HEK293 (cell line): ENCODE measurements around the gene CHRDL1.

Experiments used
- CTCF ChIA-PET: fragments of 350-600 bp; formaldehyde crosslinking; extraction: SDS; loops from one replicate; lab custom pipeline; 2021; ENCODE audit warnings: antibody characterized with exemption; lab: Yijun Ruan, JAX
- POLR2A ChIA-PET: fragments of 300-600 bp; formaldehyde crosslinking; extraction: SDS; loops from one replicate; lab custom pipeline; 2020; ENCODE audit warnings: antibody characterized with exemption, inconsistent platforms; lab: Yijun Ruan, JAX
- H3K27ac ChIP-seq: fragments of 200-500 bp; sonication (Bioruptor generic); 2 replicates; pipeline ENCODE4 v1.5.1; 2014; ENCODE audit warnings: low read depth, low read length, control low read depth, inconsistent platforms; ENCODE audit errors: extremely low read depth
- H3K36me3 ChIP-seq, 2 experiments: fragments of 200-500 bp in 1 of 2; sonication (Bioruptor generic) in 1 of 2; 1 replicate in 1 of 2; 2 replicates in 1 of 2; pipeline ENCODE4 v1.5.1; 2014 to 2017; ENCODE audit warnings: inconsistent platforms in 2 of 2, low read length in 2 of 2; ENCODE audit not compliant: control insufficient read depth in 2 of 2, insufficient read depth in 1 of 2
- H3K4me1 ChIP-seq: fragments of 200-500 bp; sonication (Bioruptor generic); 2 replicates; pipeline ENCODE4 v1.5.1; 2014; ENCODE audit warnings: mild to moderate bottlenecking, low read length, inconsistent platforms; ENCODE audit not compliant: control insufficient read depth, insufficient read depth
- H3K4me3 ChIP-seq: 2 replicates; pipeline ENCODE4 v1.5.1; 2011; ENCODE audit warnings: low read depth, mild to moderate bottlenecking, control low read depth, low read length, moderate library complexity
- H3K9me3 ChIP-seq: fragments of 200-500 bp; sonication (Bioruptor generic); 2 replicates; pipeline ENCODE4 v1.5.1; 2014; ENCODE audit warnings: low read depth, low read length, inconsistent platforms; ENCODE audit not compliant: control insufficient read depth, insufficient read depth
- GFI1B ChIP-seq: fragments of 450-650 bp; formaldehyde crosslinking; IDR thresholded peaks from 2 replicates; pipeline ENCODE4 v1.5.1; 2016; ENCODE audit warnings: missing biosample characterization, missing genetic modification characterization
- IKZF3 ChIP-seq: fragments of 450-650 bp; IDR thresholded peaks from 2 replicates; pipeline ENCODE4 v1.5.0; 2018; ENCODE audit warnings: missing biosample characterization, mild to moderate bottlenecking, missing genetic modification characterization, moderate library complexity
- KLF9 ChIP-seq: fragments of 450-650 bp; formaldehyde crosslinking; IDR thresholded peaks from 2 replicates; pipeline ENCODE4 v1.5.1; 2016; ENCODE audit warnings: missing biosample characterization, missing genetic modification characterization, low read depth
- MZF1 ChIP-seq: fragments of 450-650 bp; formaldehyde crosslinking; IDR thresholded peaks from 2 replicates; pipeline ENCODE4 v1.5.1; 2017; ENCODE audit warnings: missing biosample characterization, missing genetic modification characterization, borderline replicate concordance
- OSR2 ChIP-seq: fragments of 450-650 bp; formaldehyde crosslinking; IDR thresholded peaks from 2 replicates; pipeline ENCODE4 v1.5.1; 2016; ENCODE audit warnings: missing biosample characterization, missing genetic modification characterization
- PBX3 ChIP-seq: sonication (generic); formaldehyde crosslinking; IDR thresholded peaks from 2 replicates; pipeline ENCODE4 v1.8.1; 2022; ENCODE audit warnings: mild to moderate bottlenecking, moderate library complexity, missing genetic modification reagents
- ZBTB10 ChIP-seq: fragments of 450-650 bp; formaldehyde crosslinking; IDR thresholded peaks from 2 replicates; pipeline ENCODE4 v1.5.1; 2016; ENCODE audit warnings: missing biosample characterization, missing genetic modification characterization
- ZBTB44 ChIP-seq: fragments of 450-650 bp; IDR thresholded peaks from 2 replicates; pipeline ENCODE4 v1.5.1; 2018; ENCODE audit warnings: missing biosample characterization, mild to moderate bottlenecking, missing genetic modification characterization
- ZNF132 ChIP-seq: fragments of 450-650 bp; formaldehyde crosslinking; IDR thresholded peaks from 2 replicates; pipeline ENCODE4 v1.5.1; 2017; ENCODE audit warnings: missing biosample characterization, missing genetic modification characterization, borderline replicate concordance
- ZNF274 ChIP-seq, 2 experiments: fragments of 200-500 bp in 1 of 2; fragments of 450-650 bp in 1 of 2; sonication (Bioruptor generic) in 1 of 2; formaldehyde crosslinking in 1 of 2; IDR thresholded peaks; 2 replicates each; pipeline versions ENCODE4 v1.5.1 to v1.6.1; 2014 to 2016; ENCODE audit warnings: borderline replicate concordance in 1 of 2, inconsistent platforms in 1 of 2, low read length in 1 of 2, missing biosample characterization in 1 of 2, missing genetic modification characterization in 1 of 2
- ZNF292 ChIP-seq: fragments of 450-650 bp; formaldehyde crosslinking; IDR thresholded peaks from 2 replicates; pipeline ENCODE4 v1.5.1; 2016; ENCODE audit warnings: low read depth, missing biosample characterization, missing genetic modification characterization, borderline replicate concordance
- ZNF394 ChIP-seq: fragments of 450-650 bp; formaldehyde crosslinking; IDR thresholded peaks from 2 replicates; pipeline ENCODE4 v1.5.1; 2016; ENCODE audit warnings: missing biosample characterization, missing genetic modification characterization, mild to moderate bottlenecking, moderate library complexity, borderline replicate concordance
- ZNF404 ChIP-seq: fragments of 450-650 bp; formaldehyde crosslinking; IDR thresholded peaks from 2 replicates; pipeline ENCODE4 v1.5.1; 2017; ENCODE audit warnings: missing biosample characterization, missing genetic modification characterization
- ZNF510 ChIP-seq: fragments of 450-650 bp; formaldehyde crosslinking; IDR thresholded peaks from 2 replicates; pipeline ENCODE4 v1.5.1; 2018; ENCODE audit warnings: mild to moderate bottlenecking, missing genetic modification characterization, missing biosample characterization; ENCODE audit not compliant: insufficient replicate concordance
- ZNF530 ChIP-seq: fragments of 450-650 bp; formaldehyde crosslinking; IDR thresholded peaks from 2 replicates; pipeline ENCODE4 v1.5.1; 2016; ENCODE audit warnings: low read depth, missing biosample characterization, missing genetic modification characterization
- ZNF624 ChIP-seq: fragments of 450-650 bp; formaldehyde crosslinking; IDR thresholded peaks from 2 replicates; pipeline ENCODE4 v1.5.1; 2017; ENCODE audit warnings: missing biosample characterization, missing genetic modification characterization
- ZNF626 ChIP-seq: fragments of 450-650 bp; sonication (Bioruptor Pico); formaldehyde crosslinking; IDR thresholded peaks from 2 replicates; pipeline ENCODE4 v1.5.1; 2018; ENCODE audit warnings: missing biosample characterization, missing genetic modification characterization, inconsistent platforms
- ZNF660 ChIP-seq: fragments of 450-650 bp; IDR thresholded peaks from 2 replicates; pipeline ENCODE4 v1.5.1; 2018; ENCODE audit warnings: missing biosample characterization, mild to moderate bottlenecking, missing genetic modification characterization
- ZNF747 ChIP-seq: fragments of 450-650 bp; formaldehyde crosslinking; IDR thresholded peaks from 2 replicates; pipeline ENCODE4 v1.5.1; 2016; ENCODE audit warnings: missing biosample characterization, missing genetic modification characterization
- ZSCAN4 ChIP-seq: fragments of 450-650 bp; formaldehyde crosslinking; IDR thresholded peaks from 2 replicates; pipeline ENCODE4 v1.5.1; 2017; ENCODE audit warnings: missing biosample characterization, missing genetic modification characterization

The CHRDL1 gene

GRCh38 chrX:110684653-110685052 lies 111.0 kb downstream of the CHRDL1 start (continued):
- TF ChIP-seq ZNF747 (tag by site-specific recombination) (no peak), ZNF132 (no peak), ZNF626 (tag by site-specific recombination) (no peak), ZNF292 (no peak), ZSCAN4 (tag by site-specific recombination) (no peak)

GRCh38 chrX:110683925-110684324 lies 111.7 kb downstream of the CHRDL1 start:
- Histone ChIP-seq H3K9me3 (no peaks in the 10 kb centered on the region), H3K4me3 (no peak overlapping the region), H3K27ac (no peak overlapping the region), H3K4me1 (no peaks in the 10 kb centered on the region), H3K36me3 (no peaks in the 10 kb centered on the region)
- POLR2A ChIA-PET: no interaction called here
- CTCF ChIA-PET: no interaction called here
- no peak for TF ChIP-seq PBX3 (CRISPR knock-in tag)
- TF ChIP-seq MZF1 (tag by site-specific recombination): no peak
- TF ChIP-seq KLF9: no peak
- TF ChIP-seq ZBTB10 (tag by site-specific recombination): no peak
- no peak for TF ChIP-seq ZNF624 (tag by site-specific recombination)
- TF ChIP-seq ZNF510: no peak
- TF ChIP-seq ZBTB44 (tag by site-specific recombination): no peak
- no peak for TF ChIP-seq ZNF274 (IDR thresholded peaks at IDR 0.05; ENCODE audit: low read length)
- no peak for TF ChIP-seq ZNF274 (tag by site-specific recombination; IDR thresholded peaks at IDR 0.05; ENCODE audit: borderline replicate concordance)
- no peak for TF ChIP-seq GFI1B (tag by site-specific recombination)
- no peak for TF ChIP-seq ZNF530
- no peak for TF ChIP-seq IKZF3 (tag by site-specific recombination)
- no peak for TF ChIP-seq ZNF404 (tag by site-specific recombination)
- TF ChIP-seq ZNF660: no peak
- TF ChIP-seq OSR2 (tag by site-specific recombination): no peak
- no peak for TF ChIP-seq ZNF394 (tag by site-specific recombination)
